HepG2 (cell line): ENCODE data around the gene RGPD5.
"Not testable (repeated sequence)": the region's sequence is repeated elsewhere in the genome, so short reads cannot be mapped to it uniquely, and the experiment has no call there.

Experiments
- EZH2 ChIP-seq: conservative IDR thresholded peaks from 2 replicates; pipeline ENCODE4 v1.6.1; 2012; ENCODE audit warnings: mild to moderate bottlenecking, low read depth, low read length, moderate library complexity
- KDM4B ChIP-seq: sonication (generic); formaldehyde crosslinking; IDR thresholded peaks from 2 replicates; pipeline ENCODE4 v1.4.0; 2020; ENCODE audit warnings: missing genetic modification reagents
- POLR2A ChIP-seq, 2 experiments: IDR thresholded peaks; 2 replicates each; pipeline ENCODE4 v1.6.1; 2011; ENCODE audit warnings: low read depth in 2 of 2, low read length in 2 of 2, mild to moderate bottlenecking in 1 of 2, moderate library complexity in 1 of 2; ENCODE audit not compliant: insufficient read depth in 1 of 2
- ZNF33A ChIP-seq: sonication (generic); formaldehyde crosslinking; IDR thresholded peaks from 2 replicates; pipeline ENCODE4 v1.5.1; 2020; ENCODE audit warnings: missing genetic modification reagents, mild to moderate bottlenecking, moderate library complexity, borderline replicate concordance

DNA sequence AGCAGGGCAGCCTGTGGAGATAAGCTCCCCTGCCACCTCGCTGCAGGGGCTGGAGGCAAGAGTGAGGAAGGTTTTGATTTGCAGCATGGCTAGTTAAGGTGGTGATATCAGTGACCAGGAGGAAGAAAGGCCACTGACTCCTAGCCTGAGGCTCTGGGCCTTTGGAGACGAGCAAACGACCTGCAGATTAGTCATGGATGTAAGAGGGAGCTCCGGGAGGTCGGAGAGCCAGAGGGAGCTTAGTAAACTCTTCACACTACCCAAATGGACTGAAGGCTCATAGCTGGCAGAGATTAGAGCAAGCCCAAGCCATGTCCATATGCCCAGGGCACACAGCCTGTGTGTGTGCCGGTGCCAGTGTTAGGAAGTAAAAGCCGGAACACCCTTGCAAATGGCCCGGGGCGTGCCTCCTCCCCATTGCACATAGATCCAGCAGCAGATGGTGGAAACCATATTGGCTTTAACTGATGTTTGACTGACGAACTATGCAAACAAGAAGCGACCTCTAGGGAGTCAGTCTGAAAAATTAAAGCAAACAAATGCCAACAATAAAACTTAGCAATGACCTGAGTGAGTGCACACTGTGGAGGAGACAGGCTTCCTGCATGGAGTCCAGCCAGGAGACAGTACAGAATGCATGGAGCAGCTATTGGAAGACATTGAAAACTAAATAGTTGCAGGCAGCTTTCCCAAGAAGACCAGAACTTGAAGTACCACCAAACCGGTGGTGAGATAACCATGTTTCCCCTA is 2.4 kb upstream of the RGPD5 start:
- not testable (repeated sequence) for TF ChIP-seq EZH2; POLR2A (IDR thresholded peaks at IDR 0.05; ENCODE audit: insufficient read depth in 1 of 2, low read depth in 2 of 2, low read length in 2 of 2); KDM4B (CRISPR knock-in tag); ZNF33A (CRISPR knock-in tag)
